Neuronal stem cell (in vitro differentiated cells): ENCODE results near the gene CAPZA1.

Experiments
- DNase-seq: peaks from one replicate; pipeline ENCODE4 v3.0.0-alpha.2; 2013; ENCODE audit warnings: low spot score
- H2AFZ ChIP-seq: one replicate; pipeline ENCODE4 v1.6.1; 2013; ENCODE audit warnings: mild to moderate bottlenecking, low read length, inconsistent platforms
- H2AK5ac ChIP-seq: 2 replicates; pipeline ENCODE4 v1.6.1; 2013; ENCODE audit warnings: low read depth, mild to moderate bottlenecking, inconsistent platforms, low read length, moderate library complexity, mixed read lengths
- H2BK120ac ChIP-seq: 2 replicates; pipeline ENCODE4 v1.6.1; 2013; ENCODE audit warnings: low read depth, mild to moderate bottlenecking, inconsistent platforms, low read length, moderate library complexity, mixed read lengths
- H2BK12ac ChIP-seq: one replicate; pipeline ENCODE4 v1.6.1; 2013; ENCODE audit warnings: low read length, inconsistent platforms
- H2BK15ac ChIP-seq: 2 replicates; pipeline ENCODE4 v1.6.1; 2013; ENCODE audit warnings: mild to moderate bottlenecking, low read length, inconsistent platforms, mixed read lengths
- H2BK5ac ChIP-seq: one replicate; pipeline ENCODE4 v1.6.1; 2013; ENCODE audit warnings: inconsistent platforms, mild to moderate bottlenecking, low read length, moderate library complexity
- H3K14ac ChIP-seq: one replicate; pipeline ENCODE4 v1.6.1; 2013; ENCODE audit warnings: low read length, inconsistent platforms
- H3K18ac ChIP-seq: 2 replicates; pipeline ENCODE4 v1.6.1; 2013; ENCODE audit warnings: low read length, inconsistent platforms
- H3K23ac ChIP-seq: 2 replicates; pipeline ENCODE4 v1.6.1; 2013; ENCODE audit warnings: low read depth, mild to moderate bottlenecking, mixed read lengths, low read length, inconsistent platforms; ENCODE audit not compliant: poor library complexity
- H3K27ac ChIP-seq: replicated peaks from 3 replicates; pipeline ENCODE4 v1.5.1; 2013; ENCODE audit warnings: low read length, inconsistent platforms
- H3K27me3 ChIP-seq, 3 experiments: 2 replicates each; pipeline ENCODE4 v1.6.1; 2013; ENCODE audit warnings: low read length in 3 of 3, mild to moderate bottlenecking in 2 of 3, inconsistent platforms in 1 of 3, low read depth in 1 of 3, mixed read lengths in 1 of 3, moderate library complexity in 1 of 3; ENCODE audit not compliant: control insufficient read depth in 3 of 3, insufficient read depth in 3 of 3
- H3K36me3 ChIP-seq, 2 donors: replicated peaks in 1 of 2; 2 replicates each; pipeline ENCODE4 v1.6.1; 2013; ENCODE audit warnings: low read length in 2 of 2; ENCODE audit not compliant: control insufficient read depth in 2 of 2, insufficient read depth in 2 of 2
- H3K4ac ChIP-seq: 2 replicates; pipeline ENCODE4 v1.6.1; 2013; ENCODE audit warnings: inconsistent platforms, mild to moderate bottlenecking, low read length, moderate library complexity
- H3K4me1 ChIP-seq, 2 donors: 1 replicate in 1 of 2; 2 replicates in 1 of 2; pipeline ENCODE4 v1.6.1; 2013; ENCODE audit warnings: low read length in 2 of 2, low read depth in 1 of 2; ENCODE audit not compliant: control insufficient read depth in 2 of 2, insufficient read depth in 1 of 2
- H3K4me2 ChIP-seq: one replicate; pipeline ENCODE4 v1.6.1; 2013; ENCODE audit warnings: mild to moderate bottlenecking, low read length, inconsistent platforms; ENCODE audit not compliant: insufficient read depth, poor library complexity, severe bottlenecking
- H3K4me3 ChIP-seq, 2 donors: 2 replicates each; pipeline ENCODE4 v1.5.1; 2013; ENCODE audit warnings: low read length in 2 of 2, mild to moderate bottlenecking in 2 of 2, inconsistent platforms in 1 of 2, moderate library complexity in 1 of 2
- H3K79me1 ChIP-seq: one replicate; pipeline ENCODE4 v1.6.1; 2013; ENCODE audit warnings: low read depth, mild to moderate bottlenecking, inconsistent platforms, low read length, moderate library complexity
- H3K9ac ChIP-seq: one replicate; pipeline ENCODE4 v1.6.1; 2013; ENCODE audit warnings: mild to moderate bottlenecking, low read depth, low read length, inconsistent platforms; ENCODE audit not compliant: poor library complexity
- H3K9me3 ChIP-seq, 2 donors: replicated peaks in 1 of 2; 2 replicates each; pipeline versions ENCODE3 to v1.6.1; 2013; ENCODE audit warnings: low read length in 2 of 2, mild to moderate bottlenecking in 2 of 2, inconsistent platforms in 1 of 2, low read depth in 1 of 2, mixed read lengths in 1 of 2, moderate library complexity in 1 of 2; ENCODE audit not compliant: control insufficient read depth in 2 of 2, insufficient read depth in 1 of 2
- H4K8ac ChIP-seq: one replicate; pipeline ENCODE4 v1.6.1; 2013; ENCODE audit warnings: low read depth, mild to moderate bottlenecking, inconsistent platforms, low read length, moderate library complexity
- H4K91ac ChIP-seq: one replicate; pipeline ENCODE4 v1.6.1; 2013; ENCODE audit warnings: low read length, low read depth, mild to moderate bottlenecking, inconsistent platforms; ENCODE audit not compliant: poor library complexity
- WGBS, 2 donors: extraction: QIAGEN DNeasy Blood & Tissue Kit; methylation state at CpG; one replicate each; pipeline ENCODE4 v1.1.7; 2013; ENCODE audit warnings: missing lambda C conversion rate in 2 of 2, mixed read lengths in 1 of 2; ENCODE audit not compliant: insufficient read length in 2 of 2, insufficient replicate concordance in 1 of 2; ENCODE audit errors: extremely low coverage in 2 of 2; 5-methylcytosine and 5-hydroxymethylcytosine counted together

The CAPZA1 gene

GRCh38 chr1:112687361-112687760, 67.7 kb downstream of the CAPZA1 start:
- H3K79me1 ChIP-seq, result peaks cover 3% of the 10 kb centered on the region
- H2BK5ac ChIP-seq, result no peak overlapping the region
- no peak overlapping the region for H3K4me3 ChIP-seq
- no peak overlapping the region for H3K4me2 ChIP-seq
- peak overlapping the region; percentile 22 for H3K9ac ChIP-seq
- H2AFZ ChIP-seq, result no peak overlapping the region
- no peak overlapping the region for H2AK5ac ChIP-seq
- no peaks in the 10 kb centered on the region for H3K9me3 ChIP-seq
- H2BK120ac ChIP-seq, result no peak overlapping the region
- H3K23ac ChIP-seq, result no peak overlapping the region
- no peak overlapping the region for H3K18ac ChIP-seq
- no peak overlapping the region for H2BK12ac ChIP-seq
- no peak overlapping the region for H4K8ac ChIP-seq
- peaks cover 14 to 61% of the 10 kb centered on the region in 2 donors for H3K36me3 ChIP-seq
- no peak overlapping the region for H3K4ac ChIP-seq
- no peak overlapping the region for H3K27ac ChIP-seq
- H3K4me1 ChIP-seq, result no peaks in the 10 kb centered on the region
- no peaks in the 10 kb centered on the region for H3K27me3 ChIP-seq
- H2BK15ac ChIP-seq, result no peak overlapping the region
- no peak overlapping the region for H4K91ac ChIP-seq
- no peak for DNase-seq
- WGBS, 2 donors, result no CpG with 5 or more reads among the region's 4 CpGs
- no peak overlapping the region for H3K14ac ChIP-seq

- Histone ChIP-seq H3K23ac (no peak overlapping the region), H3K9ac (no peak overlapping the region), H2AK5ac (no peak overlapping the region), H3K9me3 (no peaks in the 10 kb centered on the region), H4K91ac (no peak overlapping the region), H3K14ac (no peak overlapping the region), H4K8ac (no peak overlapping the region), H3K4ac (no peak overlapping the region), H3K18ac (no peak overlapping the region), H3K79me1 (peaks cover 3% of the 10 kb centered on the region), H3K27ac (no peak overlapping the region), H2BK5ac (no peak overlapping the region), H3K4me1 (no peaks in the 10 kb centered on the region), H3K27me3 (no peaks in the 10 kb centered on the region), H3K4me3 (no peak overlapping the region), H2BK120ac (no peak overlapping the region), H2BK12ac (no peak overlapping the region), H2BK15ac (no peak overlapping the region), H2AFZ (no peak overlapping the region), H3K4me2 (no peak overlapping the region), H3K36me3 (peaks cover 20 to 65% of the 10 kb centered on the region in 2 donors)
- no peak for DNase-seq
- no CpG with 5 or more reads among the region's 13 CpGs for WGBS, 2 donors
Observed at GRCh38 chr1:112687785-112688496, 68.3 kb downstream of the CAPZA1 start.

DNA sequence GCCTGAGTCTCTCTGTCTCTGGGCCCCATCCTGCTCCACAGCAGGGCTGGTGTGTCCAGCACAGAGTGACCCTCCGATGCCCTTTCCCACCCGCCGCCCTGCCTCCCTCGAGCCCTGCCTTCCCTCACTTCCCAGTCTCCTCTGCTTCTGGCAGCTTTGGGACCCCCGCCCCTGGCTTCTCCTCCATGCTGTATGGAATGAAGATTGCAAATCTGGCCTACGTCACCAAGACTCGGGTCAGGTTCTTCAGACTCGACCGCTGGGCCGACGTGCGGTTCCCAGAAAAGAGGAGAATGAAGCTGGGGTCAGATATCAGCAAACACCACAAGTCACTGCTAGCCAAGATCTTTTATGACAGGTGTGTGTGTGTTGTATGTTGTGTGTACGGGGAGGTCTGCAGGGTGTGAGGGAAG, 69.2 kb downstream of the CAPZA1 start:
- no peaks in the 10 kb centered on the region for H3K4me1 ChIP-seq
- H3K9me3 ChIP-seq, result no peaks in the 10 kb centered on the region

DNA sequence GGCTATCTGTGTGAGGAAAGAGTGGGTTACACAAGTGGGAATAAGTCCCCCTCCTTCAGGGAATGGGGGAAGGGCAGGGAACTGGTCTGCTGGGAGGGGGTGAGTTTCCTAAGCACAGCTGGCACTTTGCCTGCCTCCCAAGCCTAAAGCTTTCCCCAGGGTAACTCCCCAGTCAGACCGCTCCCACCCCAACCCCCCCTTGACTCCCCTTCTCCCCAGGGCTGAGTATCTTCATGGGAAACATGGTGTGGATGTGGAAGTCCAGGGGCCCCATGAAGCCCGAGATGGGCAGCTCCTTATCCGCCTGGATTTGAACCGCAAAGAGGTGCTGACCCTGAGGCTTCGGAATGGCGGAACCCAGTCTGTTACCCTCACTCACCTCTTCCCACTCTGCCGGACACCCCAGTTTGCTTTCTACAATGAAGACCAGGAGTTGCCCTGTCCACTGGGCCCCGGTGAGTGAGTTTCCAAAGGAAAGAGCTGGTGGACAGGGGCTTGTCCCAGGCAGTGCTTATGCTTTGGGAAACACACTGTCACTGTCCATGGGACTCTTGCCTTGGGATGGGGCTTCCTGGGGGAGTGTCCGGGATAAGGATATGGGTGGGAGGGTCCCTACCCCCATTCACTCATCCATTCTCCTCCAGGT, 69.7 kb downstream of the CAPZA1 start:
- DNase-seq, result no peak
- Histone ChIP-seq H4K8ac (no peak overlapping the region), H2BK5ac (no peak overlapping the region), H3K9ac (no peak overlapping the region), H3K79me1 (peaks cover 3% of the 10 kb centered on the region), H3K4me1 (no peaks in the 10 kb centered on the region), H3K18ac (no peak overlapping the region), H2BK15ac (no peak overlapping the region), H4K91ac (no peak overlapping the region), H3K14ac (no peak overlapping the region), H3K27ac (no peak overlapping the region), H3K9me3 (no peaks in the 10 kb centered on the region), H2AK5ac (no peak overlapping the region), H2BK12ac (no peak overlapping the region), H3K4me2 (no peak overlapping the region), H2AFZ (no peak overlapping the region), H3K4me3 (no peak overlapping the region), H2BK120ac (no peak overlapping the region), H3K27me3 (no peaks in the 10 kb centered on the region), H3K23ac (no peak overlapping the region), H3K4ac (no peak overlapping the region), H3K36me3 (peaks cover 28 to 71% of the 10 kb centered on the region in 2 donors)
- WGBS, 2 donors, result no CpG with 5 or more reads among the region's 9 CpGs

More for the DNA sequence above, 69.2 kb downstream of the CAPZA1 start:
- H2BK12ac ChIP-seq, result no peak overlapping the region
- H2BK5ac ChIP-seq, result no peak overlapping the region
- no peak overlapping the region for H3K9ac ChIP-seq
- H2BK15ac ChIP-seq, result no peak overlapping the region
- H3K4me3 ChIP-seq, result no peak overlapping the region
- H2BK120ac ChIP-seq, result no peak overlapping the region
- no peak overlapping the region for H2AFZ ChIP-seq
- no peak overlapping the region for H4K8ac ChIP-seq
- no peak overlapping the region for H3K14ac ChIP-seq
- no peak overlapping the region for H3K4me2 ChIP-seq
- no peak for DNase-seq
- H3K27ac ChIP-seq, result no peak overlapping the region
- H4K91ac ChIP-seq, result no peak overlapping the region
- H3K23ac ChIP-seq, result no peak overlapping the region
- H2AK5ac ChIP-seq, result no peak overlapping the region
- H3K79me1 ChIP-seq, result peaks cover 3% of the 10 kb centered on the region
- H3K4ac ChIP-seq, result no peak overlapping the region
- WGBS, 2 donors, result no CpG with 5 or more reads among the region's 13 CpGs
- H3K27me3 ChIP-seq, result no peaks in the 10 kb centered on the region
- H3K18ac ChIP-seq, result no peak overlapping the region
- peaks cover 24 to 66% of the 10 kb centered on the region in 2 donors for H3K36me3 ChIP-seq
